ENCODE data around the gene EXOC4.

Gene EXOC4

DNA sequence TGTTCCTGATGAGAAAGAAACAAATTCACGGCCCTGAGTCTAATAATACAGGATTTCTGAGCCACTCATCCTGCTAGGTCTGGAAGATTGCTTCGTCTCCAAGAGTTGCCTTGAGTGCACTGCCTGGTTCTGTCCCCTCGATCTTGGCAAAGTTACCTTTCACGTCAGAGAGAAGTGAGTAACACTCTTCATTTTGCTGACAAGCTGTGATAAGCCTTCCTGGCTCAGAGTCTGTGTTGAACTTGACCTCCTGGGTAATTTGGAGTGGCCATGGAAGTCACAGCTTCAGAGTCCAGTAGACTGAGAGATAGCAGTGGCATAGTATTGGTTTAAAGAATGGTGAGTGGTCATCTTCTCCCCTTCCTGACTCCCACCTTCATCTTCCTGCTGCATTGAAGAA lies 809.6 kb downstream of the EXOC4 start:
- TF ChIP-seq CTCF (IDR thresholded peaks at IDR 0.05; ENCODE audit: low read depth, low read length), result no peak
- DNase-seq (ENCODE audit: extremely low read depth, low read depth), result no peak

DNA sequence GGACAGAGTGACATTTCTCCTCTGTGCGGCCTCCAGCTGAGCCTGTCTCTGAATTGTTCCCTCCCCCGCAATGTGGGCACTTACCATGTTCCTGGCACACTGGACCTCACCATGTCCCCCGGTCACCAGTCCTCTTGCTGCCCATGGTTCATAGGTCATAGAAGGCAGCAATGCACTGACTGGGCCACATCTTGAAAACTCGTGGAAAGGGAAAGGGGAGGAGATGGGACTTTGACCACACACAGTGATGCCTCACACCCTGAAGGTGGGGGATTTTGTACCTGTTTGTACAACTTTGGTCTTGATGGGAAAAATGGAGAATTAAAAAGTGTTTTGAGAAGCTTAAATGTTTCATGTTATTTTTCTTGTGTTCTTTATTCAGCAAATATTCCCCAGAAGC lies 812.5 kb downstream of the EXOC4 start:
- TF ChIP-seq CTCF (IDR thresholded peaks at IDR 0.05; ENCODE audit: low read depth, low read length), result no peak
- DNase-seq (ENCODE audit: extremely low read depth, low read depth), result no peak

DNA sequence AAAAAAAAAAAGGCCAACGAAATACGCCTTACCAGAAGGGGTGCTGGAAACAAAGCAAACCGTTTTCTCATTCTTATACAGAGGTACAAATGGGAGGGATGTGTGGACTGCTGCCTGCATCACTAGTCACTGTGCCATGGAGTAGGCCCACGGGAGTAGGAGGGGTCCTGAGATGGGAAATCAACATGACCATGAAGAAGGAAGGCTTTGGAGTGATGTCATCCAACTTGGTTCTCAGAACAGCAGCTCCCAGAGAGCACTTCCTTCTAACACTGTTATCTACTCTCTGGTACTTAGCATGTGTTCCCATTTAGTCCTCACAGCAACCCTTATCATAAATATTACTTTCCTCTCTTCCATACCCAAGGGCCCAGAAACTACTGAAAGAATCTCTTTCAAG lies 814.3 kb downstream of the EXOC4 start:
- DNase-seq (ENCODE audit: extremely low read depth, low read depth), result no peak
- no peak for TF ChIP-seq CTCF (IDR thresholded peaks at IDR 0.05; ENCODE audit: low read depth, low read length)

GRCh38 chr7:134068670-134069069 lies 815.8 kb downstream of the EXOC4 start:
- no peak for TF ChIP-seq CTCF (IDR thresholded peaks at IDR 0.05; ENCODE audit: low read depth, low read length)
- no peak for DNase-seq (ENCODE audit: extremely low read depth, low read depth)

GRCh38 chr7:134069187-134069586 lies 816.3 kb downstream of the EXOC4 start:
- DNase-seq (ENCODE audit: extremely low read depth, low read depth), result no peak
- no peak for TF ChIP-seq CTCF (IDR thresholded peaks at IDR 0.05; ENCODE audit: low read depth, low read length)

DNA sequence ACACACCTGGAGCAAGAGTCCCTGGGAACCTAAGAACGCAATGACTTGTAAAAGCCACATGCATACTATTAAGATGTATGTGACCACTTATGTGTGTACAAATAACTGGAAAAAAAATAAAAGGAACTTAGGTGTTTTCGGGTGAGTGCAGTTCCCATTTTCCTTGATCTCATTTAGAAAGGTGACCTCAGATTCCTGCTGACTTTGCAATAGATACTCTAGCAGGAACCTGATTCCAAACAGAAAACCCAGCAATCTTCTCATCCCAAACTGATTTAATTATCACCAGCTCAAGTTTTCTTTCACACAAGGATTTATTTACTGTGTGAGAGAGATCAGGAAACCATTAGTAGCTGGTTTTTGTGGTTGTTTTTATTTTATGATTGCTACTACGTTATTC lies 817.8 kb downstream of the EXOC4 start:
- no peak for TF ChIP-seq CTCF (IDR thresholded peaks at IDR 0.05; ENCODE audit: low read depth, low read length)

GRCh38 chr7:134071355-134072331 lies 818.8 kb downstream of the EXOC4 start:
- no peak for DNase-seq (ENCODE audit: extremely low read depth, low read depth)
- no peak for TF ChIP-seq CTCF (IDR thresholded peaks at IDR 0.05; ENCODE audit: low read depth, low read length)

More for the DNA sequence above, 817.8 kb downstream of the EXOC4 start:
- DNase-seq (ENCODE audit: extremely low read depth, low read depth), result no peak

Data from AG09319 (cell line).